ENCODE measurements around the gene MUTYH. TPM values are rescaled to one million over a fixed set of nuclear protein-coding genes. Genes with fewer than 3 reads are reported as not detected.

The MUTYH gene
- total RNA-seq, 4 donors from 2014 or later: 10.0 to 22.1 (median 14.9) TPM

DNA sequence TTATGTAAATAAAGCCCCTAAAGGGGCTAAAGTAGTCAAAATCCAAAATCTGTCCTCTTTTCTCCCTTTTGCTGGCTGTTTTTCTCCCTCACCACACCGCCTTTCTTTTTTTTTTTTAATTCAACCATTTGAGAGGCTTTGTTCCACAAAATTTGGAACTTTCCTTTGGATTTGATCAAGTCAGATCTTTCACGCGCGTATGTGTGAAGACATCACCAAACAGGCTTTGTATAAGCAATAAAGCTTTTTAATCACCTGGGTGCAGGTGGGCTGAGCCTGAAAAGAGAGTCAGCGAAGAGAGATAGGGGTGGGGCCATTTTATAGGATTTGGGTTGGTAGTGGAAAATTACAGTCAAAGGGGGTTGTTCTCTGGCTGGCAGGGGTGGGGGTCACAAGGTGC, 18.8 kb downstream of the MUTYH start:
- intact Hi-C loops (cut with DNase I): no loop called here

DNA sequence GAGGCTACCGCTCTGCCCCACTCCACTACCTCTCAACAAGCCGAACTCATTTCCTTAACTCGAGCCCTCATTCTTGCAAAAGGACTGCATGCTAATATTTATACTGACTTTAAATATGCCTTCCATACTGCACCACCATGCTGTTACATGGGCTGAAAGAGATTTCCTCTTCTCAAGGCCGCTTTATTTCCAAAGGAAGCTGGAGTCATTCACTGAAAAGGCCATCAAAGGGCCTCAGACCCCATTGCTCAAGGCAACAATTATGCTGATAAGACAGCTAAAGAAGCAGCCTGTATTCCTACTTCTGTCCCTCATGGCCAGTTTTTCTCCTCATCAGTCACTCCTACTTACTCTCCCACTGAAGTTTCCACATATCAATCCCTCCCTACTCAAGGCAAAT, 20.5 kb downstream of the MUTYH start:
- DNase-seq (ENCODE audit: extremely low spot score): no peak
- Histone ChIP-seq H3K36me3 (no peaks in the 10 kb centered on the region), H3K27ac (replicated peaks in 1 of 4) (no peak overlapping the region), H3K4me3 (no peak overlapping the region), H3K4me1 (no peaks in the 10 kb centered on the region), H3K27me3 (no peaks in the 10 kb centered on the region), H3K9me3 (no peaks in the 10 kb centered on the region)
- intact Hi-C loops (cut with DNase I): no loop called here
- 90% methylated on average over 4 of the region's 4 CpGs for WGBS
- TF ChIP-seq POLR2AphosphoS5 (IDR thresholded peaks at IDR 0.05) (no peak), EP300 (IDR thresholded peaks at IDR 0.05) (no peak), POLR2A (IDR thresholded peaks at IDR 0.05; ENCODE audit: low read depth) (no peak)
- TF ChIP-seq, protein P1, sequence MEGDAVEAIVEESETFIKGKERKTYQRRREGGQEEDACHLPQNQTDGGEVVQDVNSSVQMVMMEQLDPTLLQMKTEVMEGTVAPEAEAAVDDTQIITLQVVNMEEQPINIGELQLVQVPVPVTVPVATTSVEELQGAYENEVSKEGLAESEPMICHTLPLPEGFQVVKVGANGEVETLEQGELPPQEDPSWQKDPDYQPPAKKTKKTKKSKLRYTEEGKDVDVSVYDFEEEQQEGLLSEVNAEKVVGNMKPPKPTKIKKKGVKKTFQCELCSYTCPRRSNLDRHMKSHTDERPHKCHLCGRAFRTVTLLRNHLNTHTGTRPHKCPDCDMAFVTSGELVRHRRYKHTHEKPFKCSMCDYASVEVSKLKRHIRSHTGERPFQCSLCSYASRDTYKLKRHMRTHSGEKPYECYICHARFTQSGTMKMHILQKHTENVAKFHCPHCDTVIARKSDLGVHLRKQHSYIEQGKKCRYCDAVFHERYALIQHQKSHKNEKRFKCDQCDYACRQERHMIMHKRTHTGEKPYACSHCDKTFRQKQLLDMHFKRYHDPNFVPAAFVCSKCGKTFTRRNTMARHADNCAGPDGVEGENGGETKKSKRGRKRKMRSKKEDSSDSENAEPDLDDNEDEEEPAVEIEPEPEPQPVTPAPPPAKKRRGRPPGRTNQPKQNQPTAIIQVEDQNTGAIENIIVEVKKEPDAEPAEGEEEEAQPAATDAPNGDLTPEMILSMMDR (IDR thresholded peaks at IDR 0.05): no peak

More for the DNA sequence above, 18.8 kb downstream of the MUTYH start:
- DNase-seq (ENCODE audit: extremely low spot score): no peak
- Histone ChIP-seq H3K4me3 (no peak overlapping the region), H3K36me3 (no peaks in the 10 kb centered on the region), H3K27ac (replicated peaks in 1 of 4) (no peak overlapping the region), H3K4me1 (peaks cover under 1 to 9% (median 3%) of the 10 kb centered on the region in 4 donors), H3K9me3 (no peaks in the 10 kb centered on the region), H3K27me3 (no peaks in the 10 kb centered on the region)
- TF ChIP-seq EP300 (IDR thresholded peaks at IDR 0.05) (no peak), POLR2A (IDR thresholded peaks at IDR 0.05; ENCODE audit: low read depth) (no peak), POLR2AphosphoS5 (IDR thresholded peaks at IDR 0.05) (no peak)
- TF ChIP-seq, protein P1 (IDR thresholded peaks at IDR 0.05): no peak
- 88% methylated on average over 5 of the region's 5 CpGs for WGBS

- WGBS: 69% methylated on average over 4 of the region's 4 CpGs
- no peaks in the 10 kb centered on the region for H3K4me1 ChIP-seq
- no peak overlapping the region for H3K27ac ChIP-seq (replicated peaks in 1 of 4)
- H3K27me3 ChIP-seq: no peaks in the 10 kb centered on the region
- H3K4me3 ChIP-seq: no peak overlapping the region
- no peak for DNase-seq (ENCODE audit: extremely low spot score)
- H3K36me3 ChIP-seq: no peaks in the 10 kb centered on the region
- intact Hi-C loops (cut with DNase I): no loop called here
- no peak for TF ChIP-seq POLR2AphosphoS5 (IDR thresholded peaks at IDR 0.05)
- TF ChIP-seq, protein P1 (IDR thresholded peaks at IDR 0.05): no peak
- no peak for TF ChIP-seq POLR2A (IDR thresholded peaks at IDR 0.05; ENCODE audit: low read depth)
- no peak for TF ChIP-seq EP300 (IDR thresholded peaks at IDR 0.05)
- no peaks in the 10 kb centered on the region for H3K9me3 ChIP-seq
Measured at GRCh38 chr1:45317166-45317565, 23.1 kb downstream of the MUTYH start.

GRCh38 chr1:45314266-45314665, 26.0 kb downstream of the MUTYH start:
- 88% methylated on average over 3 of the region's 3 CpGs for WGBS
- intact Hi-C loops (cut with DNase I): no loop called here

DNA sequence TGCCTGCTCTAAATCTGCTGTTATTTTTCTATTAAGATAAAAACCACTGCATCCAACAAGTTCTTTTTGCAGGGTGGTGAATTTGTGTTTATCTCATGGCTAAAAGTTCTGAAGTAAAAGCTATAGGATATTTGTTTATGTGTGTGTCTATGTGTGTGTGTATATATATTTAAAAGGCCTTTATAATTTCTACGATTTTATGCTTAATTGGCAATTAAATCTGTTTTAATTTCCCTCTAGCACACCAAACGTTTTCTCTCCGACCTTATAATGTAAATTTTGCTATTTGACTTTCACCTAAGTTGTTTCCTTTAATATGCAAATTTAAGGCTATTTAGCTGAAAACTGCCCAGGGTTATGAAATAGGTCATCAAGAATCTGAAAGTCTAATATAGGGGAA, 33.3 kb downstream of the MUTYH start:
- TF ChIP-seq, protein P1 (IDR thresholded peaks at IDR 0.05): no peak
- TF ChIP-seq POLR2A (IDR thresholded peaks at IDR 0.05; ENCODE audit: low read depth) (no peak), EP300 (IDR thresholded peaks at IDR 0.05) (no peak), POLR2AphosphoS5 (IDR thresholded peaks at IDR 0.05) (no peak)

More at GRCh38 chr1:45314266-45314665, 26.0 kb downstream of the MUTYH start:
- DNase-seq (ENCODE audit: extremely low spot score): no peak
- Histone ChIP-seq H3K4me1 (no peaks in the 10 kb centered on the region), H3K27me3 (no peaks in the 10 kb centered on the region), H3K9me3 (no peaks in the 10 kb centered on the region), H3K27ac (replicated peaks in 1 of 4) (no peak overlapping the region), H3K4me3 (no peak overlapping the region), H3K36me3 (no peaks in the 10 kb centered on the region)
- TF ChIP-seq, protein P1 (IDR thresholded peaks at IDR 0.05): no peak

More for the DNA sequence above, 33.3 kb downstream of the MUTYH start:
- Histone ChIP-seq H3K27me3 (no peaks in the 10 kb centered on the region), H3K4me1 (peaks cover 11 to 19% (median 16%) of the 10 kb centered on the region in 4 donors), H3K36me3 (no peaks in the 10 kb centered on the region), H3K27ac (replicated peaks in 1 of 4) (no peak overlapping the region), H3K4me3 (no peak overlapping the region), H3K9me3 (no peaks in the 10 kb centered on the region)
- DNase-seq (ENCODE audit: extremely low spot score): no peak
- WGBS: 84% methylated on average over 3 of the region's 3 CpGs
- intact Hi-C loops (cut with DNase I): loop anchor here (10.0 kb wide), 2 partner anchors 472 to 592 kb away; no protein-coding TSS in a partner anchor
